MCF 10A (cell line): ENCODE data around the gene ARPP21. TPM values are rescaled to one million over a fixed set of nuclear protein-coding genes. Genes with fewer than 3 reads are reported as not detected.

ENCODE experiments used
- BruUV-seq: library from RNA; stranded (reverse); fragments of 400-500 nt; replicated peaks from 2 replicates; lab custom pipeline; 2021; lab: Mats Ljungman, UMichigan
- CTCF ChIA-PET: fragments of 300-600 bp; sonication (Branson Sonifier 250); formaldehyde crosslinking; extraction: SDS; loops from one replicate; lab custom pipeline; 2021; ENCODE audit warnings: antibody characterized with exemption, inconsistent platforms; lab: Yijun Ruan, JAX
- POLR2A ChIA-PET: fragments of 300-600, 350-650 bp; sonication (Branson Sonifier 250); formaldehyde crosslinking; extraction: SDS; loops from one replicate; lab custom pipeline; 2020; ENCODE audit warnings: antibody characterized with exemption, inconsistent platforms; lab: Yijun Ruan, JAX
- DNase-seq: peaks from one replicate; pipeline ENCODE4 v3.0.0-alpha.2; 2018; ENCODE audit not compliant: unreplicated experiment
- H3K27ac Mint-ChIP-seq: one replicate; pipeline ENCODE4 v1.8.0; 2022; ENCODE audit warnings: mild to moderate bottlenecking, low read depth, mixed read lengths; ENCODE audit not compliant: unreplicated experiment
- H3K27me3 Mint-ChIP-seq: one replicate; pipeline ENCODE4 v1.8.0; 2022; ENCODE audit warnings: mixed read lengths; ENCODE audit not compliant: insufficient read depth, unreplicated experiment
- H3K36me3 Mint-ChIP-seq: one replicate; pipeline ENCODE4 v1.8.0; 2022; ENCODE audit warnings: mild to moderate bottlenecking, moderate library complexity, mixed read lengths; ENCODE audit not compliant: insufficient read depth, unreplicated experiment
- H3K4me1 Mint-ChIP-seq: one replicate; pipeline ENCODE4 v1.8.0; 2022; ENCODE audit warnings: mixed read lengths; ENCODE audit not compliant: insufficient read depth, unreplicated experiment
- H3K4me3 Mint-ChIP-seq: one replicate; pipeline ENCODE4 v1.8.0; 2022; ENCODE audit warnings: mild to moderate bottlenecking, moderate library complexity, mixed read lengths; ENCODE audit not compliant: unreplicated experiment
- H3K9me3 Mint-ChIP-seq: one replicate; pipeline ENCODE4 v1.8.0; 2022; ENCODE audit warnings: mixed read lengths; ENCODE audit not compliant: unreplicated experiment
- intact Hi-C: fragments of 100-400 bp; cut with micrococcal nuclease; formaldehyde crosslinking; loops from 2 replicates; pipeline ENCODE4 v1.14.1; 2022
- total RNA-seq: library from RNA; stranded (reverse); gene quantifications from 2 replicates; pipeline ENCODE4 v1.2.3, GENCODE V29; 2022
- TF ChIP-seq, protein P1 (sequence below): fragments of 200-600 bp; IDR thresholded peaks from one replicate; pipeline ENCODE4 v1.8.0; 2022; ENCODE audit warnings: antibody characterized with exemption, mild to moderate bottlenecking; ENCODE audit not compliant: unreplicated experiment

Gene ARPP21
- total RNA-seq, 1 experiment from 2014 or later = not detected

DNA sequence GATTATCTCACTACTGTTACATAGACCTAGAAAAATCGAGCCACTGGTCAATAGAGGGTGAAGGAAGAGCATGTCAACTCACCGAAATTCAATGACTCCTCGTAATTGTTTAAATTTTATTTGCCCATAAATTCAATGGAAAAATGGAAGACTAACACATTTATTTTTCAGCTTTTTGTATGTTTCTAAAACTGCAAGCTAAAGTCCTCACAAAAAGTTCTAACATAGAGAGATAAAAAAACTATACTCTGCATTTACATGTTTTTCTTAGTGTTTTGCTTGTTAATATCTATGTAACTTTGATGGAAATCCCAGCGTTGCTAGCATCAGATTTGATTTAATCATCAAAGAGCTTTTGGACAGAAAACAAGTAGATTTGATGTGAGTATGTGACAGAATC is 6.8 kb downstream of the ARPP21 start:
- TF ChIP-seq, protein P1, sequence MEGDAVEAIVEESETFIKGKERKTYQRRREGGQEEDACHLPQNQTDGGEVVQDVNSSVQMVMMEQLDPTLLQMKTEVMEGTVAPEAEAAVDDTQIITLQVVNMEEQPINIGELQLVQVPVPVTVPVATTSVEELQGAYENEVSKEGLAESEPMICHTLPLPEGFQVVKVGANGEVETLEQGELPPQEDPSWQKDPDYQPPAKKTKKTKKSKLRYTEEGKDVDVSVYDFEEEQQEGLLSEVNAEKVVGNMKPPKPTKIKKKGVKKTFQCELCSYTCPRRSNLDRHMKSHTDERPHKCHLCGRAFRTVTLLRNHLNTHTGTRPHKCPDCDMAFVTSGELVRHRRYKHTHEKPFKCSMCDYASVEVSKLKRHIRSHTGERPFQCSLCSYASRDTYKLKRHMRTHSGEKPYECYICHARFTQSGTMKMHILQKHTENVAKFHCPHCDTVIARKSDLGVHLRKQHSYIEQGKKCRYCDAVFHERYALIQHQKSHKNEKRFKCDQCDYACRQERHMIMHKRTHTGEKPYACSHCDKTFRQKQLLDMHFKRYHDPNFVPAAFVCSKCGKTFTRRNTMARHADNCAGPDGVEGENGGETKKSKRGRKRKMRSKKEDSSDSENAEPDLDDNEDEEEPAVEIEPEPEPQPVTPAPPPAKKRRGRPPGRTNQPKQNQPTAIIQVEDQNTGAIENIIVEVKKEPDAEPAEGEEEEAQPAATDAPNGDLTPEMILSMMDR = no peak
- POLR2A ChIA-PET = no interaction called here
- H3K4me3 Mint-ChIP-seq = no peak overlapping the region
- no peaks in the 10 kb centered on the region for H3K36me3 Mint-ChIP-seq
- intact Hi-C loops = no loop called here
- H3K27me3 Mint-ChIP-seq = peaks cover 99% of the 10 kb centered on the region
- no peak for DNase-seq
- H3K27ac Mint-ChIP-seq = no peak overlapping the region
- H3K4me1 Mint-ChIP-seq = no peaks in the 10 kb centered on the region
- CTCF ChIA-PET = interaction anchor here (0.9 kb wide), 1 partner anchor 14 kb away, joined by 4 read pairs; no protein-coding TSS in a partner anchor
- no peaks in the 10 kb centered on the region for H3K9me3 Mint-ChIP-seq
- BruUV-seq = no TSS peak

DNA sequence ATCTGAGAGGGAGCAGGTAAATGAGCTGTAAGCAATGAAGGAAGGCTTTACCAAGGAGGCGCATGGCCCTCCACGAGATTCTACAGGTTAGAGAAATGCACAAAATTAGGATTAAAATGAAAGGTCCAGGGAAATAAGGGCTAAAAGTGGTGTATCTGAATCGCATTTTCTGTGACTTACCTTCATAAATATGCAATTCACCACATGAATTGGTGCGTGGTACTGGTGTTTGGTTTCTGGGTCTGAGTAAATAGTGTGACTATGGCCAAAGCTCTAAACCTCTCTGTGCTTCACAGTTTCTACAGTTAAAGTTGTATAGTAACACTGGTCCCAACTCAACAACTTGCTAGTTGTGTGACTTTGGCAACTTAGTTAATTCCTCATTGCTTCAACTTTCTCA is 8.1 kb downstream of the ARPP21 start:
- TF ChIP-seq, protein P1 = no peak
- CTCF ChIA-PET = interaction anchor here (0.6 to 1.0 kb wide), 2 partner anchors 32 to 262 kb away, joined by 3 read pairs; no protein-coding TSS in a partner anchor
- intact Hi-C loops = no loop called here

DNA sequence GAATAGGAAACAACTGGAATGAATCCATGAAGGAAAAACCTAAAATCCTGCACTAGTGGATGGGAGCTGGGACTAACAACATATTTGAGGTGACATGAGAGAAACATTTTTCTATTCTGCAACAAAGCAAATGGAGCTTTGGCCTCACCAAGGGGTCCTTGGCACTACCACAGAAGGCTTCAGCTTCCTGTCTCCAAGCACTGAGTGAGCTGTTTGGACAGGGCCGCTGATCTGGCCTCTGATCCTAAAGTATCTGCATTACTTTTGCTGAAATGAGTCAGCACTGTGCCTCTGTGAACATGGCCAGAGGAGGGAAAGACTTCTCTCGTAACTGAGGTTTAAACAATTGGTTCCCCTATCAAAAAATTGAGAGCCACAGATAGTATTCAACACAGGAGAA is 9.0 kb downstream of the ARPP21 start:
- intact Hi-C loops = no loop called here
- Mint-ChIP-seq H3K9me3 (no peaks in the 10 kb centered on the region), H3K27ac (no peak overlapping the region), H3K36me3 (no peaks in the 10 kb centered on the region), H3K4me1 (no peaks in the 10 kb centered on the region), H3K27me3 (peaks cover 99% of the 10 kb centered on the region), H3K4me3 (no peak overlapping the region)
- TF ChIP-seq, protein P1 = no peak
- DNase-seq = no peak
- CTCF ChIA-PET = no interaction called here
- BruUV-seq = no TSS peak
- POLR2A ChIA-PET = no interaction called here

More for the DNA sequence above, 8.1 kb downstream of the ARPP21 start:
- peaks cover 99% of the 10 kb centered on the region for H3K27me3 Mint-ChIP-seq
- H3K4me1 Mint-ChIP-seq = no peaks in the 10 kb centered on the region
- no TSS peak for BruUV-seq
- no peaks in the 10 kb centered on the region for H3K36me3 Mint-ChIP-seq
- DNase-seq = no peak
- H3K9me3 Mint-ChIP-seq = no peaks in the 10 kb centered on the region
- no peak overlapping the region for H3K4me3 Mint-ChIP-seq
- POLR2A ChIA-PET = no interaction called here
- H3K27ac Mint-ChIP-seq = no peak overlapping the region

DNA sequence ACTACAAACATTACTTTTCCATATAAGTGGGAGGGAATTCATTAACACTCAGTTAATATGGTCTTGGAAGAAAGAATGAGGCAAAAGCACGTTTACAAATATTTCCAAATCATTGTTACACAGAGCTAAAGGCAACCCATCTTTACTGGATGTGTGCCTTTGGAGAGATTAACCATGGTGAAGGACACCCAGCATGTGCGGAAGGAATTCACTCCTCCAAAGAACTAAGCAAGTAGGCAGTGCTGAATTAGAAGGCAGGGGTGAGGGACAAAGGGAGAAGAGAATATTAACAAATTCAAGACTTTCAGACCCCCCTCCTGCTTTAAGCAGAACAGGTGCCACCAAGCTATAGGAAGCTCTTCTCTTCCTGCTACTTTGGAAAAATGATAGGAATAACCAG is 10.1 kb downstream of the ARPP21 start:
- TF ChIP-seq, protein P1 = no peak
- no TSS peak for BruUV-seq
- no peak overlapping the region for H3K27ac Mint-ChIP-seq
- no peaks in the 10 kb centered on the region for H3K9me3 Mint-ChIP-seq
- CTCF ChIA-PET = interaction anchor here (1.2 kb wide), 1 partner anchor 10 kb away, joined by 4 read pairs; no protein-coding TSS in a partner anchor
- POLR2A ChIA-PET = no interaction called here
- no peaks in the 10 kb centered on the region for H3K36me3 Mint-ChIP-seq
- no peak overlapping the region for H3K4me3 Mint-ChIP-seq
- intact Hi-C loops = no loop called here
- DNase-seq = no peak
- peaks cover 99% of the 10 kb centered on the region for H3K27me3 Mint-ChIP-seq
- H3K4me1 Mint-ChIP-seq = no peaks in the 10 kb centered on the region
